Keratinocyte (primary cell): ENCODE results near the gene TENM4. TPM values are rescaled to one million over a fixed set of nuclear protein-coding genes. Genes with fewer than 3 reads are reported as not detected.

ENCODE experiments used
- DNase-seq: peaks from one replicate; pipeline ENCODE4 v3.0.0-alpha.2; 2011; ENCODE audit warnings: low read depth, missing footprints, low spot score
- FAIRE-seq: peaks from 2 replicates; lab custom pipeline; 2011; peaks lifted over from hg19 to GRCh38; lab: Jason Lieb, UNC
- H2AFZ ChIP-seq: 2 replicates; pipeline ENCODE4 v1.6.0; 2012; ENCODE audit warnings: low read length, control low read depth, inconsistent platforms; ENCODE audit not compliant: control insufficient read depth
- H3K27ac ChIP-seq: 2 replicates; pipeline ENCODE4 v1.5.1; 2011; ENCODE audit warnings: low read length; ENCODE audit not compliant: control insufficient read depth, insufficient read depth
- H3K27me3 ChIP-seq: 3 replicates; pipeline ENCODE4 v1.6.0; 2011; ENCODE audit warnings: low read length; ENCODE audit not compliant: control insufficient read depth, insufficient read depth; ENCODE audit errors: extremely low read depth
- H3K36me3 ChIP-seq, 2 experiments: 2 replicates in 1 of 2; 3 replicates in 1 of 2; pipeline ENCODE4 v1.5.1; 2011; ENCODE audit warnings: low read length in 2 of 2, mild to moderate bottlenecking in 1 of 2; ENCODE audit not compliant: control insufficient read depth in 2 of 2, insufficient read depth in 2 of 2; ENCODE audit errors: extremely low read depth in 1 of 2
- H3K4me1 ChIP-seq: 3 replicates; pipeline ENCODE4 v1.5.1; 2011; ENCODE audit warnings: low read length; ENCODE audit not compliant: control insufficient read depth, insufficient read depth; ENCODE audit errors: extremely low read depth
- H3K4me2 ChIP-seq: 3 replicates; pipeline ENCODE4 v1.6.0; 2011; ENCODE audit warnings: low read depth, low read length; ENCODE audit not compliant: control insufficient read depth, insufficient read depth; ENCODE audit errors: extremely low read depth
- H3K4me3 ChIP-seq, 3 experiments: fragments of 200-600 bp in 1 of 3; sonication (generic) in 1 of 3; 2 replicates in 2 of 3; 3 replicates in 1 of 3; pipeline ENCODE4 v1.5.1; 2011 to 2016; ENCODE audit warnings: low read length in 3 of 3, mild to moderate bottlenecking in 3 of 3, control low read depth in 2 of 3, inconsistent platforms in 1 of 3, low read depth in 1 of 3, mixed read lengths in 1 of 3, mixed run types in 1 of 3, moderate library complexity in 1 of 3; ENCODE audit not compliant: control insufficient read depth in 2 of 3, insufficient read depth in 2 of 3; ENCODE audit errors: extremely low read depth in 1 of 3
- H3K79me2 ChIP-seq: 2 replicates; pipeline ENCODE4 v1.6.0; 2012; ENCODE audit warnings: low read length; ENCODE audit not compliant: control insufficient read depth, insufficient read depth
- H3K9ac ChIP-seq: 3 replicates; pipeline ENCODE4 v1.6.0; 2011; ENCODE audit warnings: low read length; ENCODE audit not compliant: control insufficient read depth, insufficient read depth; ENCODE audit errors: extremely low read depth
- H3K9me1 ChIP-seq: 3 replicates; pipeline ENCODE4 v1.6.0; 2011; ENCODE audit warnings: low read length; ENCODE audit not compliant: control insufficient read depth, insufficient read depth; ENCODE audit errors: extremely low read depth
- H3K9me3 ChIP-seq: 2 replicates; pipeline ENCODE4 v1.5.1; 2012; ENCODE audit warnings: low read depth, low read length; ENCODE audit not compliant: control insufficient read depth
- H4K20me1 ChIP-seq: 3 replicates; pipeline ENCODE4 v1.6.0; 2011; ENCODE audit warnings: low read length; ENCODE audit not compliant: control insufficient read depth, insufficient read depth; ENCODE audit errors: extremely low read depth
- CTCF ChIP-seq, 3 experiments: IDR thresholded peaks in 1 of 3; conservative IDR thresholded peaks in 1 of 3; optimal IDR thresholded peaks in 1 of 3; 2 replicates in 2 of 3; 3 replicates in 1 of 3; pipeline versions ENCODE3 to v1.5.1; 2011; ENCODE audit warnings: low read length in 3 of 3, mild to moderate bottlenecking in 3 of 3, moderate library complexity in 2 of 3, control low read depth in 1 of 3, inconsistent platforms in 1 of 3; ENCODE audit not compliant: insufficient read depth in 2 of 3; ENCODE audit errors: extremely low read depth in 1 of 3
- EZH2 ChIP-seq: IDR thresholded peaks from one replicate; pipeline ENCODE4 v1.6.1; 2012; ENCODE audit warnings: inconsistent platforms, mild to moderate bottlenecking, low read length, moderate library complexity
- dilution Hi-C: fragments of 300-500 bp; cut with MboI; formaldehyde crosslinking; loops from one replicate; pipeline ENCODE4 v1.7.0; 2020; ENCODE audit warnings: low sequenced_read_pairs; ENCODE audit not compliant: extremely low pct_ligation_motif_present
- polyA plus RNA-seq, 5 experiments: library from polyadenylated mRNA; depleted of rRNA in 3 of 5; stranded (reverse) in 3 of 5; stranded (forward) in 1 of 5; unstranded in 1 of 5; fragments of >200 nt; gene quantifications; 1 replicate in 1 of 5; 2 replicates in 3 of 5; 3 replicates in 1 of 5; pipeline versions ENCODE4 v1.2.1 to v1.2.3, GENCODE V29; 2011 to 2012; ENCODE audit warnings: missing spikeins in 2 of 5, low read depth in 1 of 5, low replicate concordance in 1 of 5

TENM4 gene
- polyA plus RNA-seq, 1 donor (not counting 4 experiments of a cell fraction or from before 2014, with no cell fraction given), result 3.5 TPM

GRCh38 chr11:79371152-79371551, 69.7 kb downstream of the TENM4 start:
- H4K20me1 ChIP-seq, result no peaks in the 10 kb centered on the region
- TF ChIP-seq CTCF (optimal IDR thresholded peaks at IDR 0.05 in 1 of 3, IDR thresholded peaks at IDR 0.05 in 1 of 3, conservative IDR thresholded peaks at IDR 0.05 in 1 of 3; ENCODE audit: extremely low read depth in 1 of 3, insufficient read depth in 2 of 3, low read length in 3 of 3), result peak; percentile 80 to 91 (median 81)
- no peak for TF ChIP-seq EZH2
- H3K27ac ChIP-seq, result no peak overlapping the region

GRCh38 chr11:79369055-79369454, 71.8 kb downstream of the TENM4 start:
- H3K4me2 ChIP-seq, result no peak overlapping the region
- no peaks in the 10 kb centered on the region for H3K27me3 ChIP-seq
- FAIRE-seq, result no peak
- H3K79me2 ChIP-seq, result peaks cover 21% of the 10 kb centered on the region
- H3K27ac ChIP-seq, result no peak overlapping the region
- DNase-seq, result no peak
- H2AFZ ChIP-seq, result no peak overlapping the region
- dilution Hi-C loops, result no loop called here
- H3K36me3 ChIP-seq, result no peaks in the 10 kb centered on the region
- H3K4me3 ChIP-seq, result no peak overlapping the region
- no peaks in the 10 kb centered on the region for H3K9me3 ChIP-seq
- no peaks in the 10 kb centered on the region for H4K20me1 ChIP-seq
- H3K9ac ChIP-seq, result no peak overlapping the region
- TF ChIP-seq CTCF (optimal IDR thresholded peaks at IDR 0.05 in 1 of 3, IDR thresholded peaks at IDR 0.05 in 1 of 3, conservative IDR thresholded peaks at IDR 0.05 in 1 of 3; ENCODE audit: extremely low read depth in 1 of 3, insufficient read depth in 2 of 3, low read length in 3 of 3) (no peak), EZH2 (no peak)
- no peaks in the 10 kb centered on the region for H3K9me1 ChIP-seq
- peaks cover 14% of the 10 kb centered on the region for H3K4me1 ChIP-seq

More at GRCh38 chr11:79371152-79371551, 69.7 kb downstream of the TENM4 start:
- Histone ChIP-seq H3K9me1 (no peaks in the 10 kb centered on the region), H2AFZ (no peak overlapping the region), H3K9me3 (no peaks in the 10 kb centered on the region), H3K9ac (no peak overlapping the region), H3K79me2 (peaks cover 22% of the 10 kb centered on the region), H3K4me3 (no peak overlapping the region), H3K4me1 (peaks cover 20% of the 10 kb centered on the region), H3K4me2 (no peak overlapping the region), H3K27me3 (no peaks in the 10 kb centered on the region), H3K36me3 (no peaks in the 10 kb centered on the region)
- DNase-seq (peak; percentile 36), FAIRE-seq (peak; percentile 89)
- dilution Hi-C loops, result no loop called here
